Measurements from ENCODE around the gene SLC6A13.

DNA sequence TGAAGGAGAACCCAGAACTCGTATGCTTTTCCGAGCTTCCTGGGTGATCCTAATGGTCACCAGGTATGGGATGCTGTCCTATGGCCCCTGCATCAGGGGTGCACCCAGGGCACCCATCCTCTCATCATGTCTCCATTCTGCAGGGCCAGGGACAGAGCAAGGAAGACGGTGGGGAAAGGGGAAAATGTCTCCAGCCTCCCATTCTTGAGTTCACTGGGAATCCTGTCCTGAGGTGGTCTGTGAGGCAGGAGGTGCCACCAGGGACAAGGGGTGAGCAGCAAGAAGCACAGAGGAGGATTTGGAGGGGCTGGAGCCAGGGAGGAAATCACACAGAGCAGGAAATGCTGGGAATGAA, 33.8 kb downstream of the SLC6A13 start:
- TF ChIP-seq, protein P1, sequence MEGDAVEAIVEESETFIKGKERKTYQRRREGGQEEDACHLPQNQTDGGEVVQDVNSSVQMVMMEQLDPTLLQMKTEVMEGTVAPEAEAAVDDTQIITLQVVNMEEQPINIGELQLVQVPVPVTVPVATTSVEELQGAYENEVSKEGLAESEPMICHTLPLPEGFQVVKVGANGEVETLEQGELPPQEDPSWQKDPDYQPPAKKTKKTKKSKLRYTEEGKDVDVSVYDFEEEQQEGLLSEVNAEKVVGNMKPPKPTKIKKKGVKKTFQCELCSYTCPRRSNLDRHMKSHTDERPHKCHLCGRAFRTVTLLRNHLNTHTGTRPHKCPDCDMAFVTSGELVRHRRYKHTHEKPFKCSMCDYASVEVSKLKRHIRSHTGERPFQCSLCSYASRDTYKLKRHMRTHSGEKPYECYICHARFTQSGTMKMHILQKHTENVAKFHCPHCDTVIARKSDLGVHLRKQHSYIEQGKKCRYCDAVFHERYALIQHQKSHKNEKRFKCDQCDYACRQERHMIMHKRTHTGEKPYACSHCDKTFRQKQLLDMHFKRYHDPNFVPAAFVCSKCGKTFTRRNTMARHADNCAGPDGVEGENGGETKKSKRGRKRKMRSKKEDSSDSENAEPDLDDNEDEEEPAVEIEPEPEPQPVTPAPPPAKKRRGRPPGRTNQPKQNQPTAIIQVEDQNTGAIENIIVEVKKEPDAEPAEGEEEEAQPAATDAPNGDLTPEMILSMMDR (IDR thresholded peaks at IDR 0.05; ENCODE audit: low read depth, low read length) = no peak
- no peak for TF ChIP-seq POLR2A (IDR thresholded peaks at IDR 0.05; ENCODE audit: extremely low read depth, insufficient read length)
- TF ChIP-seq, protein P2, sequence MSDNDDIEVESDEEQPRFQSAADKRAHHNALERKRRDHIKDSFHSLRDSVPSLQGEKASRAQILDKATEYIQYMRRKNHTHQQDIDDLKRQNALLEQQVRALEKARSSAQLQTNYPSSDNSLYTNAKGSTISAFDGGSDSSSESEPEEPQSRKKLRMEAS (IDR thresholded peaks at IDR 0.05; ENCODE audit: low read depth, low read length) = no peak
